Activated T-cell treated with anti-CD3 and anti-CD28 coated beads, Interleukin-2, amount 50 U/mL, for 48 hours (primary cell): Measurements from ENCODE around the gene STIL.

ENCODE experiments used
- DNase-seq, 2 experiments: peaks; one replicate each; pipeline ENCODE4 v3.0.0-alpha.2; 2020

STIL gene

GRCh38 chr1:47232187-47232874 is 81.6 kb downstream of the STIL start, which contains the start of gene TAL1:
Gene TAL1, minus strand, starts transcription at chr1:47232225. Its CDS starts 6,337 bp downstream, at chr1:47225888.
- DNase-seq, result peak in 1 of 2 experiments; percentile 24

- DNase-seq, result peak; percentile 56 to 59
These were observed 82.4 kb downstream of the STIL start for GRCh38 chr1:47231301-47232186.

GRCh38 chr1:47230692-47231300 is 83.2 kb downstream of the STIL start:
- peak; percentile 44 to 57 for DNase-seq

GRCh38 chr1:47229886-47230691 is 83.9 kb downstream of the STIL start:
- DNase-seq, result peak in 1 of 2 experiments; percentile 23

GRCh38 chr1:47229031-47229885 is 84.7 kb downstream of the STIL start:
- peak in 1 of 2 experiments; percentile 26 for DNase-seq

- no peak for DNase-seq
These were observed 85.3 kb downstream of the STIL start for GRCh38 chr1:47228644-47229030.

- no peak for DNase-seq
These were observed 86.4 kb downstream of the STIL start for GRCh38 chr1:47227341-47228232.

- no peak for DNase-seq
These were observed 87.1 kb downstream of the STIL start for GRCh38 chr1:47226839-47227215.

GRCh38 chr1:47226121-47226838 is 87.7 kb downstream of the STIL start:
- DNase-seq, result no peak

GRCh38 chr1:47225430-47226100 is 88.4 kb downstream of the STIL start:
- DNase-seq, result no peak

- DNase-seq, result peak in 1 of 2 experiments; percentile 29
These were observed 89.1 kb downstream of the STIL start for GRCh38 chr1:47224676-47225399.

GRCh38 chr1:47223921-47224675 is 89.8 kb downstream of the STIL start:
- DNase-seq, result no peak

- DNase-seq, result no peak
These were observed 90.6 kb downstream of the STIL start for GRCh38 chr1:47223174-47223920.

- DNase-seq, result no peak
These were observed 91.5 kb downstream of the STIL start for GRCh38 chr1:47222476-47222875.

- DNase-seq, result no peak
These were observed 94.2 kb downstream of the STIL start for GRCh38 chr1:47219590-47220220.

- DNase-seq, result no peak
These were observed 94.9 kb downstream of the STIL start for GRCh38 chr1:47219001-47219400.
